IMR-90 (cell line): ENCODE results near the gene LAPTM5. TPM values are rescaled to one million over a fixed set of nuclear protein-coding genes. Genes with fewer than 3 reads are reported as not detected.

Source experiments
- ATAC-seq: fragments of 200-7000 bp; cut with Tn5 transposase; 2 replicates; pipeline ENCODE4 v1.9.1; 2020; ENCODE audit warnings: low read depth, mild to moderate bottlenecking, moderate library complexity
- BruUV-seq: library from RNA; stranded (reverse); fragments of 400-500 nt; replicated peaks from 2 replicates; lab custom pipeline; 2021; lab: Mats Ljungman, UMichigan
- CTCF ChIA-PET: fragments of 300-600 bp; formaldehyde crosslinking; extraction: SDS; loops from one replicate; lab custom pipeline; 2021; ENCODE audit warnings: antibody characterized with exemption; lab: Yijun Ruan, JAX
- POLR2A ChIA-PET: fragments of 300-600 bp; sonication (Branson Sonifier 250); formaldehyde crosslinking; loops from one replicate; lab custom pipeline; 2022; ENCODE audit warnings: antibody characterized with exemption; ENCODE audit not compliant: unreplicated experiment; lab: Charles Lee
- DNase-seq: peaks from one replicate; pipeline ENCODE4 v3.0.0; 2013
- H2AFZ ChIP-seq: replicated peaks from 2 replicates; pipeline ENCODE3; 2013; ENCODE audit warnings: low read length, mild to moderate bottlenecking; ENCODE audit not compliant: poor library complexity
- H2AK5ac ChIP-seq: 2 replicates; pipeline ENCODE4 v1.6.1; 2013; ENCODE audit warnings: low read depth, low read length, inconsistent platforms
- H2AK9ac ChIP-seq: replicated peaks from 2 replicates; pipeline ENCODE3; 2013; ENCODE audit warnings: mild to moderate bottlenecking, low read depth, low read length, moderate library complexity; ENCODE audit not compliant: poor library complexity
- H2BK120ac ChIP-seq: 2 replicates; pipeline ENCODE4 v1.6.1; 2013; ENCODE audit warnings: low read depth, low read length, inconsistent platforms
- H2BK15ac ChIP-seq: 3 replicates; pipeline ENCODE4 v1.6.1; 2013; ENCODE audit warnings: low read depth, low read length, inconsistent platforms
- H2BK20ac ChIP-seq: 2 replicates; pipeline ENCODE4 v1.6.1; 2013; ENCODE audit warnings: low read depth, mild to moderate bottlenecking, inconsistent platforms, low read length, moderate library complexity
- H2BK5ac ChIP-seq: 2 replicates; pipeline ENCODE4 v1.6.1; 2013; ENCODE audit warnings: mild to moderate bottlenecking, low read depth, low read length, inconsistent platforms; ENCODE audit not compliant: poor library complexity, severe bottlenecking
- H3K14ac ChIP-seq: replicated peaks from 2 replicates; pipeline ENCODE4 v1.6.1; 2013; ENCODE audit warnings: low read depth, low read length, inconsistent platforms
- H3K18ac ChIP-seq: 2 replicates; pipeline ENCODE4 v1.6.1; 2013; ENCODE audit warnings: low read depth, low read length, control low read depth
- H3K23ac ChIP-seq: 2 replicates; pipeline ENCODE4 v1.6.1; 2013; ENCODE audit warnings: low read depth, low read length, inconsistent platforms
- H3K27ac ChIP-seq: 2 replicates; pipeline ENCODE4 v1.5.1; 2013; ENCODE audit warnings: mild to moderate bottlenecking, control low read depth, low read length; ENCODE audit not compliant: insufficient read depth
- H3K27me3 ChIP-seq: 2 replicates; pipeline ENCODE4 v1.6.1; 2013; ENCODE audit warnings: low read length; ENCODE audit not compliant: control insufficient read depth, insufficient read depth
- H3K36me3 ChIP-seq: 2 replicates; pipeline ENCODE4 v1.6.1; 2013; ENCODE audit warnings: low read length, mixed read lengths; ENCODE audit not compliant: control insufficient read depth, insufficient read depth
- H3K4ac ChIP-seq: 2 replicates; pipeline ENCODE4 v1.6.1; 2013; ENCODE audit warnings: low read depth, low read length, inconsistent platforms
- H3K4me1 ChIP-seq: 2 replicates; pipeline ENCODE4 v1.6.1; 2013; ENCODE audit warnings: low read length, mixed read lengths; ENCODE audit not compliant: control insufficient read depth, insufficient read depth
- H3K4me2 ChIP-seq: 2 replicates; pipeline ENCODE4 v1.6.1; 2013; ENCODE audit warnings: low read depth, mild to moderate bottlenecking, control low read depth, low read length, moderate library complexity
- H3K4me3 ChIP-seq: 2 replicates; pipeline ENCODE4 v1.5.1; 2013; ENCODE audit warnings: low read depth, mild to moderate bottlenecking, control low read depth, low read length, moderate library complexity; ENCODE audit not compliant: insufficient read depth
- H3K56ac ChIP-seq: 2 replicates; pipeline ENCODE4 v1.6.1; 2013; ENCODE audit warnings: low read length, inconsistent platforms; ENCODE audit not compliant: insufficient read depth; ENCODE audit errors: extremely low read depth
- H3K79me1 ChIP-seq, 2 experiments: 2 replicates each; pipeline ENCODE4 v1.6.1; 2013; ENCODE audit warnings: low read length in 2 of 2, inconsistent platforms in 1 of 2, low read depth in 1 of 2
- H3K9ac ChIP-seq: 2 replicates; pipeline ENCODE4 v1.6.1; 2013; ENCODE audit warnings: low read depth, low read length, control low read depth
- H3K9me1 ChIP-seq: 2 replicates; pipeline ENCODE4 v1.6.1; 2013; ENCODE audit warnings: low read length, inconsistent platforms; ENCODE audit not compliant: insufficient read depth
- H3K9me3 ChIP-seq: 2 replicates; pipeline ENCODE4 v1.6.1; 2013; ENCODE audit warnings: low read length; ENCODE audit not compliant: control insufficient read depth, insufficient read depth
- H4K20me1 ChIP-seq: 2 replicates; pipeline ENCODE4 v1.6.1; 2013; ENCODE audit warnings: low read length, inconsistent platforms; ENCODE audit not compliant: insufficient read depth
- H4K5ac ChIP-seq: 2 replicates; pipeline ENCODE4 v1.6.1; 2013; ENCODE audit warnings: mild to moderate bottlenecking, low read depth, low read length, control low read depth
- H4K8ac ChIP-seq, 2 experiments: 2 replicates each; pipeline ENCODE4 v1.6.1; 2013; ENCODE audit warnings: low read depth in 2 of 2, low read length in 2 of 2, control low read depth in 1 of 2, inconsistent platforms in 1 of 2
- H4K91ac ChIP-seq: 2 replicates; pipeline ENCODE4 v1.6.1; 2013; ENCODE audit warnings: low read depth, low read length, inconsistent platforms; ENCODE audit not compliant: insufficient read depth
- FOS ChIP-seq: fragments of 150-350 bp; IDR thresholded peaks from 2 replicates; pipeline ENCODE4 v1.6.1; 2016; ENCODE audit warnings: low read depth, low read length
- WGBS, 2 experiments: methylation state at CpG; one replicate each; pipeline versions ENCODE4 v1.1.5 to v1.1.7; 2013; ENCODE audit warnings: missing lambda C conversion rate in 2 of 2; ENCODE audit not compliant: insufficient read length in 1 of 2; ENCODE audit errors: extremely low coverage in 2 of 2; 5-methylcytosine and 5-hydroxymethylcytosine counted together
- dilution Hi-C: fragments of 300-500 bp; cut with HindIII; formaldehyde crosslinking; loops from one replicate; pipeline ENCODE4 v1.14.3; 2018; ENCODE audit warnings: low sequenced_read_pairs; ENCODE audit not compliant: unreplicated experiment
- in situ Hi-C: fragments of 300-500 bp; cut with MboI; formaldehyde crosslinking; loops from 3 replicates; pipeline ENCODE4 v1.14.3; 2019; ENCODE audit warnings: low sequenced_read_pairs, inconsistent platforms, mixed read lengths
- intact Hi-C: fragments of 100-400 bp; cut with micrococcal nuclease; formaldehyde crosslinking; loops from 2 replicates; pipeline ENCODE4 v1.10.0; 2022
- polyA plus RNA-seq, 3 experiments: library from polyadenylated mRNA; depleted of rRNA; stranded (reverse); fragments of >200 nt; gene quantifications; 2 replicates each; pipeline ENCODE4 v1.2.3, GENCODE V29; 2012; ENCODE audit warnings: low replicate concordance in 1 of 3
- total RNA-seq: library from RNA; depleted of rRNA; stranded (reverse); fragments of >200 nt; gene quantifications from 2 replicates; pipeline ENCODE4 v1.2.3, GENCODE V29; 2012

The LAPTM5 gene
- total and polyA plus RNA-seq, 2 of the 4 experiments (the other 2 are of a cell fraction), result 0.09 TPM; not detected in 1

DNA sequence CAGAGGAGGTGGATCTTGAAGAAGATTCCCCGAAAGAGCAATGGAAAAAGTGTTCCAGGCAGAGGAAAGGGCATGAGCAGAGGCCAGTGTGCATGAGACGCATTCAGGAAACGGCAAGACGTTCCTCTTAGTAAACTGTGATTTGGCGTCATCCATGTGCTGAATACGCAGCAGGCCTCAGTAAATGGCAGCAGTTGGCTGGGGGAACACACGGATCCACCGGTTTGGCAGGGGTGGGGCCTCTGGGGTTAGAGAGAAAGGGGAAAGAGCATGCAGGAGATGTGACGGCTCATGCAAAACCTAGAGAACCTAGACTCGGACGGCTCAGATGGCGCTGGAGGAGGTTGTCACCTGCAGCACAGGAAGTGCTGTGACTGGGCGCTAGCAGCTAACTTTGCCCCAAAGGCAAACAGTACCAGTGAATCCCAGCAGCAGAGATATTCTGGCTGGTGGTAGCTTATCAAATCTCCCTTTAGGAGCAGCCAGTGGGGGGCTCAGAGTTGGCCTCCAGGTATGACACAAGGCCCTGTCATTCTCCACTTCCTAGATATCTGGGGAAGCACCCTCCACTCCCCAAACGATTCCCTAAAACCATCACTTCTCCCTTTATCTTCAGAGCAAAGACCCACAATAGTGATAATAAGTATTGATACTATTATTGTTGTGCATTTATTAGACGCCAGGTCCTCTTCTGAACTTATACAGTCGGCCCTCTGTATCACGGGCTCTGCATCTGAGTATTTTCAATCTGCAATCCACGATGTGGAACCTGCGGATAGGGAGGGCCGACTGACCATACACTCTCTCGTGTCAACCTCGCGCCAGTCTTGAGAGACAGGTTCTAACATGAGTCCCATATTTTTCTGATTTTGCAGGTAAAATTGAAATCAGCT is 7.6 kb downstream of the LAPTM5 start:
- no peak overlapping the region for H3K4me2 ChIP-seq
- in situ Hi-C loops (no loop called here), dilution Hi-C loops (no loop called here), intact Hi-C loops (no loop called here)
- BruUV-seq, result no TSS peak
- no peak overlapping the region for H4K5ac ChIP-seq
- no peak overlapping the region for H3K14ac ChIP-seq
- WGBS, 2 experiments, result 77% methylated on average over 17 of the region's 23 CpGs; no CpG with 5 or more reads in 1 of the 2 experiments
- no peak overlapping the region for H3K4ac ChIP-seq
- no peak overlapping the region for H3K4me3 ChIP-seq
- H3K27ac ChIP-seq, result no peak overlapping the region
- no peak overlapping the region for H3K9ac ChIP-seq
- H2AK5ac ChIP-seq, result no peak overlapping the region
- H2BK5ac ChIP-seq, result no peak overlapping the region
- H2BK20ac ChIP-seq, result no peak overlapping the region
- H2BK15ac ChIP-seq, result no peak overlapping the region
- no peaks in the 10 kb centered on the region for H4K20me1 ChIP-seq
- ATAC-seq, result no peak
- DNase-seq, result no peak
- H4K8ac ChIP-seq, result no peak overlapping the region
- no peak overlapping the region for H3K23ac ChIP-seq
- peaks cover 5% of the 10 kb centered on the region; the same call in 1 of the 2 replicates for H3K9me1 ChIP-seq
- peak overlapping the region; percentile 17 for H2AFZ ChIP-seq
- peak overlapping the region; percentile 63 for H2AK9ac ChIP-seq
- ChIA-PET POLR2A (no interaction called here), CTCF (no interaction called here)
- no peak overlapping the region for H2BK120ac ChIP-seq
- no peak overlapping the region for H3K18ac ChIP-seq
- peaks cover 6% of the 10 kb centered on the region for H3K4me1 ChIP-seq
- no peak for TF ChIP-seq FOS
- H4K91ac ChIP-seq, result no peak overlapping the region
- H3K36me3 ChIP-seq, result no peaks in the 10 kb centered on the region
- no peaks in the 10 kb centered on the region for H3K9me3 ChIP-seq
- H3K27me3 ChIP-seq, result peaks cover 9% of the 10 kb centered on the region
- no peak overlapping the region for H3K56ac ChIP-seq
- H3K79me1 ChIP-seq, result no peaks in the 10 kb centered on the region
